Measurements from ENCODE around the gene FARP2. TPM values are rescaled to one million over a fixed set of nuclear protein-coding genes. Genes with fewer than 3 reads are reported as not detected.
A peak's percentile ranks its signal among the peaks of the same experiment; 100 is the strongest.

Gene FARP2
- total and polyA plus RNA-seq, 2 of the 13 experiments (the other 11 are each of a cell fraction or from before 2014, with no cell fraction given) = 28.0 to 45.4 TPM

DNA sequence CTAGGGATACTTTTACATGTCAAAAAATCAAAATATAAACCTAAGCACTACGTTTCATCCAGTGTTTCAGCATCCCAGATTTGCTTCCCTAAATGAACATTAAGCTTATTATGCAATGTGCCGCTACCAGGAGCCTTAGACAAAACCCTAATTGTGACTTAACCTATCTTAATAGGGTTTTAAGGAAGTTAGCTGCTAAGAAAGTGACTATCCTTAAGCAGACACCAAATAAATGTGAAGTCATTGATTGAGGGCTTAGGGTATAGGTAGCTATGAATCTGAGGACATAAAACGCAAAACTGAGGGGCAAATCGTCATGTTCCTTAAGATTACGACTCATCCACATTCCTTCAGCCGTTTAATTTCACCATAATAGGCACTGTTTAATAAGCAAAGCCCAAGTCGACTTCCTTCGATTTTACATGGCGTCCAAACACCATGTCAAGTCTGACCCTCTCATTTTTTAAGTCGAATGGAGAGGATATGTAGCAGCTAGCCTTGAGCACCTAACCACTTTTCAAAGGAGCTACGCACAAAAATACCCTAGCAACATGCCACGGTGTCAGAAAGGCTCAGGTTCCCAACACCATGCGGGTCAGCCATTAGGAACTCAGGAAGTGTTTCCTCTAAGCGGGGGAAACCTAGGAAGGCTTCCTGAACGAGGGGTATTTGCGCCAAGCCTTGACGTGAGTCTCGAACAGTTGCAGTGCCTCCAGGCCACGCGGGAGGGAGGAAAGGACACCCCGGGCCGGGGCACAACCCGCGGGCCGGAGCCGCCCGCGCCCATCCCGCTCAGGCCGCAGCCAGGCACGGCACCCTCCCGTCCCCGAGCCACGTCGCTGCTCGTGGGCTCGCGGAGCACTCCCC lies 41.6 kb upstream of the FARP2 start (continued):
- TF ChIP-seq, protein P1, sequence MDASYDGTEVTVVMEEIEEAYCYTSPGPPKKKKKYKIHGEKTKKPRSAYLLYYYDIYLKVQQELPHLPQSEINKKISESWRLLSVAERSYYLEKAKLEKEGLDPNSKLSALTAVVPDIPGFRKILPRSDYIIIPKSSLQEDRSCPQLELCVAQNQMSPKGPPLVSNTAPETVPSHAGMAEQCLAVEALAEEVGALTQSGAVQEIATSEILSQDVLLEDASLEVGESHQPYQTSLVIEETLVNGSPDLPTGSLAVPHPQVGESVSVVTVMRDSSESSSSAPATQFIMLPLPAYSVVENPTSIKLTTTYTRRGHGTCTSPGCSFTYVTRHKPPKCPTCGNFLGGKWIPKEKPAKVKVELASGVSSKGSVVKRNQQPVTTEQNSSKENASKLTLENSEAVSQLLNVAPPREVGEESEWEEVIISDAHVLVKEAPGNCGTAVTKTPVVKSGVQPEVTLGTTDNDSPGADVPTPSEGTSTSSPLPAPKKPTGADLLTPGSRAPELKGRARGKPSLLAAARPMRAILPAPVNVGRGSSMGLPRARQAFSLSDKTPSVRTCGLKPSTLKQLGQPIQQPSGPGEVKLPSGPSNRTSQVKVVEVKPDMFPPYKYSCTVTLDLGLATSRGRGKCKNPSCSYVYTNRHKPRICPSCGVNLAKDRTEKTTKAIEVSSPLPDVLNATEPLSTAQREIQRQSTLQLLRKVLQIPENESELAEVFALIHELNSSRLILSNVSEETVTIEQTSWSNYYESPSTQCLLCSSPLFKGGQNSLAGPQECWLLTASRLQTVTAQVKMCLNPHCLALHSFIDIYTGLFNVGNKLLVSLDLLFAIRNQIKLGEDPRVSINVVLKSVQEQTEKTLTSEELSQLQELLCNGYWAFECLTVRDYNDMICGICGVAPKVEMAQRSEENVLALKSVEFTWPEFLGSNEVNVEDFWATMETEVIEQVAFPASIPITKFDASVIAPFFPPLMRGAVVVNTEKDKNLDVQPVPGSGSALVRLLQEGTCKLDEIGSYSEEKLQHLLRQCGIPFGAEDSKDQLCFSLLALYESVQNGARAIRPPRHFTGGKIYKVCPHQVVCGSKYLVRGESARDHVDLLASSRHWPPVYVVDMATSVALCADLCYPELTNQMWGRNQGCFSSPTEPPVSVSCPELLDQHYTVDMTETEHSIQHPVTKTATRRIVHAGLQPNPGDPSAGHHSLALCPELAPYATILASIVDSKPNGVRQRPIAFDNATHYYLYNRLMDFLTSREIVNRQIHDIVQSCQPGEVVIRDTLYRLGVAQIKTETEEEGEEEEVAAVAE (CRISPR knock-in tag; IDR thresholded peaks at IDR 0.05; ENCODE audit: borderline replicate concordance) = no peak
- TF ChIP-seq ASH2L (IDR thresholded peaks at IDR 0.05; ENCODE audit: insufficient read length, low read depth, low read length) (peak; percentile 91), ZNF207 (IDR thresholded peaks at IDR 0.05; ENCODE audit: borderline replicate concordance) (no peak), CC2D1A (CRISPR knock-in tag; IDR thresholded peaks at IDR 0.05) (0 out of 2 replicates have a peak, but pooled peaks have one; percentile 91), NFIC (IDR thresholded peaks at IDR 0.05; ENCODE audit: low read length) (peak; percentile 1; the same call in 1 of the 2 replicates), RAD21 (CRISPR knock-in tag; IDR thresholded peaks at IDR 0.05) (peak; percentile 76), ZFY (CRISPR knock-in tag; IDR thresholded peaks at IDR 0.05) (peak; percentile 97; the same call in 1 of the 2 replicates), ZNF724P (CRISPR knock-in tag; IDR thresholded peaks at IDR 0.05; ENCODE audit: borderline replicate concordance) (peak; percentile 79; the same call in 1 of the 2 replicates), PHF21A (CRISPR knock-in tag; IDR thresholded peaks at IDR 0.05) (no peak), DNMT1 (CRISPR knock-in tag; IDR thresholded peaks at IDR 0.05) (no peak), ZMYM3 (CRISPR knock-in tag; IDR thresholded peaks at IDR 0.05) (peak; percentile 76), JUND (CRISPR knock-in tag; IDR thresholded peaks at IDR 0.05) (peak; percentile 15; the same call in 1 of the 2 replicates), SAP130 (CRISPR knock-in tag; IDR thresholded peaks at IDR 0.05; ENCODE audit: low read depth) (no peak), HNRNPLL (IDR thresholded peaks at IDR 0.05; ENCODE audit: low read depth, low read length, poor library complexity, severe bottlenecking) (peak; percentile 14), ZNF263 (CRISPR knock-in tag; IDR thresholded peaks at IDR 0.05) (peak; percentile 70; the same call in 1 of the 2 replicates), GPN1 (CRISPR knock-in tag; IDR thresholded peaks at IDR 0.05; ENCODE audit: borderline replicate concordance) (no peak), TBL1XR1 (IDR thresholded peaks at IDR 0.05; ENCODE audit: borderline replicate concordance, low read length, partially characterized antibody) (no peak)
- TF ChIP-seq, protein P2, sequence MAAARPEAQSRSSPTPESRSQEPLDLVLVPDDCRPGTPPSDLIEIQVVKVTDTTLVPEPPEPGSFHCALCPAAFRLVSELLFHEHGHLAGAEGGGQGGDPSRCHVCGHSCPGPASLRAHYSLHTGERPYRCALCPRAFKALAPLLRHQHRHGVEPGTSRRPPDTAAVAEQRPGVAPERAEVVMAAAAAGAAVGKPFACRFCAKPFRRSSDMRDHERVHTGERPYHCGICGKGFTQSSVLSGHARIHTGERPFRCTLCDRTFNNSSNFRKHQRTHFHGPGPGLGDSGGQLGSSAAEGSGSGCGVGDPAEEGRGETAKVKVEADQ (CRISPR knock-in tag; IDR thresholded peaks at IDR 0.05; ENCODE audit: borderline replicate concordance) = no peak
- TF ChIP-seq, protein P3, sequence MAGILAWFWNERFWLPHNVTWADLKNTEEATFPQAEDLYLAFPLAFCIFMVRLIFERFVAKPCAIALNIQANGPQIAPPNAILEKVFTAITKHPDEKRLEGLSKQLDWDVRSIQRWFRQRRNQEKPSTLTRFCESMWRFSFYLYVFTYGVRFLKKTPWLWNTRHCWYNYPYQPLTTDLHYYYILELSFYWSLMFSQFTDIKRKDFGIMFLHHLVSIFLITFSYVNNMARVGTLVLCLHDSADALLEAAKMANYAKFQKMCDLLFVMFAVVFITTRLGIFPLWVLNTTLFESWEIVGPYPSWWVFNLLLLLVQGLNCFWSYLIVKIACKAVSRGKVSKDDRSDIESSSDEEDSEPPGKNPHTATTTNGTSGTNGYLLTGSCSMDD (CRISPR knock-in tag; IDR thresholded peaks at IDR 0.05) = peak; percentile 69; the same call in 1 of the 2 replicates

All from HepG2 (cell line).